Immature natural killer cell (primary cell): ENCODE results near the gene CDKN1C. TPM values are rescaled to one million over a fixed set of nuclear protein-coding genes. Genes with fewer than 3 reads are reported as not detected.
A peak's percentile ranks its signal among the peaks of the same experiment; 100 is the strongest.

Source experiments
- DNase-seq, 3 donors: peaks; one replicate each; pipeline ENCODE4 v3.0.0; 2022; ENCODE audit warnings: mixed read lengths in 1 of 3
- H3K27ac Mint-ChIP-seq, 6 donors: one replicate each; pipeline ENCODE4 v1.8.0; 2020; ENCODE audit warnings: mixed read lengths in 6 of 6, mild to moderate bottlenecking in 5 of 6, inconsistent platforms in 4 of 6, moderate library complexity in 3 of 6
- H3K27me3 Mint-ChIP-seq, 3 donors: one replicate each; pipeline ENCODE4 v1.8.0; 2020 to 2021; ENCODE audit warnings: low read depth in 3 of 3, mild to moderate bottlenecking in 3 of 3, mixed read lengths in 3 of 3, moderate library complexity in 3 of 3, inconsistent platforms in 1 of 3
- H3K36me3 Mint-ChIP-seq, 3 donors: one replicate each; pipeline ENCODE4 v1.8.0; 2020; ENCODE audit warnings: mixed read lengths in 3 of 3, inconsistent platforms in 2 of 3, mild to moderate bottlenecking in 2 of 3
- H3K4me1 Mint-ChIP-seq, 2 donors: one replicate each; pipeline ENCODE4 v1.8.0; 2020; ENCODE audit warnings: inconsistent platforms in 2 of 2, mild to moderate bottlenecking in 2 of 2, mixed read lengths in 2 of 2, moderate library complexity in 1 of 2
- H3K4me3 Mint-ChIP-seq, 5 donors: one replicate each; pipeline ENCODE4 v1.8.0; 2020; ENCODE audit warnings: mild to moderate bottlenecking in 5 of 5, mixed read lengths in 5 of 5, inconsistent platforms in 3 of 5, moderate library complexity in 3 of 5
- H3K9me3 Mint-ChIP-seq, 6 donors: one replicate each; pipeline ENCODE4 v1.8.0; 2020; ENCODE audit warnings: mild to moderate bottlenecking in 6 of 6, mixed read lengths in 6 of 6, inconsistent platforms in 4 of 6, moderate library complexity in 3 of 6
- polyA plus RNA-seq, 3 donors: library from polyadenylated mRNA; unstranded; fragments of 300-500 nt; fragmentation: Illumina TruSeq; gene quantifications; one replicate each; pipeline ENCODE4 v1.2.3, GENCODE V29; 2021

Gene CDKN1C
- polyA plus RNA-seq, 3 donors from 2014 or later: 0.24 TPM; not detected in 2

DNA sequence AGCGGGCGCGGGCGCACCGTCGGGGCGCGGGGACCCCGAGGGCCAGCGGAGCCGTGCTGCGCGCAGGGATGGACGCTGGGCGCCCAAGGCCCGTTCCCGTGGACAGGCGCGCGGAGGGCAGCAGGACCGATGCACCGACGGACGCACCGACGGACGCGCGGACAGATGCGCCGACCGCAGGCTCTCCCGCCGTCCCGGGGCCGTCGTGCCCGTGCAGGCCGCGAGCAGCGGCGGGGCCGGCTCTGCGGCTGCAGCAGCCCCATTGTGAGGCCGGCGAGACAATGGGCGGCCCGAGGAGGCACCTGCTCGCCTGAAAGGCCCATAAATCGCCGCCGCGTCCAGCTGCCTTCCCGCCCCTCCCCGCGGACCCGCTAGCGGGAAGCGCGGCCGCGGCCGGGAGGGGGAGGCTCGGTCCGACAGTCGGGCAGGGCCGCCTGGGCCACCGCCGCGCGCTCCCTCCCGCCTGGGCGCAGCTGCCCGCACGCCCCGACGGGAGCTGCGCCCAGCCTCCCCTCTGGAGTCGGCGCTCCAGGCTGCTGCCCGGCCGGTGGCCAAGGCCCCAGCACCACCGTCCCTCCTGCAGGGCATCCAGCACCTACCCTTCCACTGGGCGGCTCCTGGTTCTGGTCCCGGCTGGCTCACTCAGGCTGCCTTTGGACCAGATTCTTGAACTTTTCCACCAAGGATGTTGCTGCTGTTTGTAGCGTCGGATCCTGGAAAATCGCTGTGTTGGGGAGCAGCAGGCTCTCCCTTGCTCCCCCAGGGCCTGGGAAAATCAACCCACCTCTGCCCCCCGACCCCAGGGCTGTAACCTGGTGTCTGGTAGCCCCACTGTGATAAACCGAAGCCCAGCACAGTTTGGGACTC is 15.8 kb downstream of the CDKN1C start:
- H3K4me1 Mint-ChIP-seq: peaks cover 17 to 39% of the 10 kb centered on the region in 2 donors
- H3K9me3 Mint-ChIP-seq: peaks cover 0 to 2% (median 0%) of the 10 kb centered on the region in 6 donors
- DNase-seq: no peak
- H3K4me3 Mint-ChIP-seq: no peak overlapping the region
- peaks cover 11 to 15% (median 14%) of the 10 kb centered on the region in 3 donors for H3K27me3 Mint-ChIP-seq
- peaks cover 0 to 3% (median 0%) of the 10 kb centered on the region in 3 donors for H3K36me3 Mint-ChIP-seq
- no peak overlapping the region for H3K27ac Mint-ChIP-seq

GRCh38 chr11:2869134-2869526 is 16.4 kb downstream of the CDKN1C start:
- DNase-seq: no peak
- Mint-ChIP-seq H3K4me1 (peaks cover 17 to 39% of the 10 kb centered on the region in 2 donors), H3K9me3 (peaks cover 0 to 2% (median 0%) of the 10 kb centered on the region in 6 donors), H3K27me3 (peaks cover 11 to 15% (median 14%) of the 10 kb centered on the region in 3 donors), H3K36me3 (peaks cover 0 to 3% (median 0%) of the 10 kb centered on the region in 3 donors), H3K27ac (no peak overlapping the region), H3K4me3 (peak overlapping the region in 4 of 5 donors; percentile 30 to 65 (median 32))

DNA sequence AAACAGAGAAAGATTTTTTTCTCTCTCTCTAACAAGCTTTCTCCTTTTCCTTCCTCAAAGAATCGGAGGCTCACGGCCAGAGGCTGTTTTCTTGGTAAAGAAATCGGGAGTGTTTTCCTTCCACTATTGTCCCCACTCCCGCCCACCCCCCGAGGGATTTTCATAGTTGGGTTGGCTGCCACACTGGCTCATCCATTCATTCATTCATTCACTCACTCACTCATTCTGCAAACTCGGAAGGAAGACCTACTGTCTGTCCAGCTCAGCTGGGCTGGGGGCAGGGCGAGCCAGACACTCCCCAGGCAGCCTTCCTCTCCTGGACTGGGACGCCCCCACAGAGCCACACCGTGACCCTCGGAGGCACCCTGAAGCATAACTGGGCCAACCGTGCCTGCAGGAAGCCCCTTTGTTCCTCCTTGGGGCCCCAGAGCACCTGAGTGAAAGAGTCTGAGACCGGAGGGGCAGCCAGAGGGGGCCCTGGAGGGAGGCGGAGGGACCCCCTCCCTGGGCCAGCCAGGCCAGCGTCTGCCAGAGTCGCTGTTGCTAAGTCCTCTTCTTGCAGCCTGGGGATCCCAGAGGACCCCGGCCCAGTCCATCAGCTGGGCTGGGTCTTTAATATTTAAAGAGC is 17.0 kb downstream of the CDKN1C start:
- Mint-ChIP-seq H3K4me1 (peaks cover 17 to 39% of the 10 kb centered on the region in 2 donors), H3K27ac (no peak overlapping the region)

DNA sequence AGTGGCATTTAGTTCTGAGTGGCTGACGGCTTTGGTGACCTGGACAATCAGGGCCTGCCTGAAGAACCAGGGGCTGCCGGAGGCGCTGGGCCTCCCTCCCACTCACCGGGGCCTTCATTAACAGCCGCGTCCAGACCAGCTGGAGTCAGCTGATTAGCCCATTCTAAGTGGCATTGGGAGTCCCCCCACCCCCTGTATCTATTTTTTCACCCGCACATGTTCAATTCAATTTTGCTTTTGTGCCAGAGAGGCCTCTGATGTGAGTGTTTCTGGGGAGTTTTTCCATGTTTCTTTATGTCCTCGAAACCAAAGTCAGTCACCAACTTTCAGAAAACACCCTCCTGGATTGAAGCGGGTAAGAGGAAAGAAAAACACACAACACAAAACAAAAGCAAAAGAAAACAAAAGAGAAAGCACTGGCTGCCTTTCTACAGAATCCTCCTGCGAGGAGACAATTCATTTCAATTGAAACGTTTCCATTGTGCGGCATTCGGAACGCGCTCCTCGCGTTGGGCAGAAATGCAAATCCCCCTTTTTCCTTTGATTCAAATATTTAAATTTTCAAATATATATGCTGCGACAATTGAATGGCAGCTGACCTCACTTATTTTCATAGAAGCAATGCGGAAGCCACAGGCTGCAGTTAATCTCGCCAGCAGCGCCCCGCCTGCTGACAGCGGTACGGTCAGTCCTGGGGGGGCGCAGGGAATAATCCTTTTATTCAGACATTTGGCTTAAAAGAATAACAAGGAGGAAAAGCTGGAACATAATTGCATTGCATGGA is 17.7 kb downstream of the CDKN1C start:
- DNase-seq: no peak
- H3K36me3 Mint-ChIP-seq: peaks cover 0 to 3% (median 0%) of the 10 kb centered on the region in 3 donors
- peaks cover 17 to 39% of the 10 kb centered on the region in 2 donors for H3K4me1 Mint-ChIP-seq
- H3K27ac Mint-ChIP-seq: peak overlapping the region in 1 of 6 donors; percentile 48
- H3K4me3 Mint-ChIP-seq: peak overlapping the region; percentile 72 to 82 (median 79)
- H3K27me3 Mint-ChIP-seq: peaks cover 11 to 17% (median 14%) of the 10 kb centered on the region in 3 donors
- peaks cover 0 to 2% (median 0%) of the 10 kb centered on the region in 6 donors for H3K9me3 Mint-ChIP-seq

More for the DNA sequence above, 17.0 kb downstream of the CDKN1C start:
- no peak for DNase-seq
- Mint-ChIP-seq H3K36me3 (peaks cover 0 to 3% (median 0%) of the 10 kb centered on the region in 3 donors), H3K9me3 (peaks cover 0 to 2% (median 0%) of the 10 kb centered on the region in 6 donors), H3K4me3 (peak overlapping the region; percentile 77 to 82 (median 79)), H3K27me3 (peaks cover 11 to 14% (median 12%) of the 10 kb centered on the region in 3 donors)

DNA sequence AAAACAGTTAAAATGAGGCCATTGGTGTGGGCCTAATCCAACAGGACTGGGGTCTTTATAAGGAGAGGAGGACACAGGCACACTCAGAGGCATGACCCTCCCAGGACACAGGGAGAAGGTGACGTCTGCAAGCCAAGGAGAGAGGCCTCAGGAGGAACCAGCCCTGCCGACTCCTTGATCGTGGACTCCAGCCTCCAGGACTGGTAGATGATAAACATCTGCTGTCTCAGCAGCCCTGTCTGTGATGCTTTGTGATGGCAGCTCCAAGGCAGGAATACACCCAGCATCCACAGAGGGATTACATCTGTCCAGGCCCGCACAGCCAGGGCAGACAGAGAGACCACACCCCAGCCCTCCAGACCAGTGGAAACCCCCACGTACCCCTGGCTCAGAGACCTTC is 18.4 kb downstream of the CDKN1C start:
- Mint-ChIP-seq H3K4me3 (peak overlapping the region in 3 of 5 donors; percentile 42 to 81 (median 67)), H3K9me3 (peaks cover 0 to 2% (median 0%) of the 10 kb centered on the region in 6 donors), H3K4me1 (peaks cover 17 to 39% of the 10 kb centered on the region in 2 donors), H3K27me3 (peaks cover 11 to 17% (median 14%) of the 10 kb centered on the region in 3 donors), H3K36me3 (peaks cover 0 to 3% (median 0%) of the 10 kb centered on the region in 3 donors), H3K27ac (no peak overlapping the region)
- no peak for DNase-seq

- Mint-ChIP-seq H3K36me3 (peaks cover 0 to 3% (median 0%) of the 10 kb centered on the region in 3 donors), H3K27ac (no peak overlapping the region), H3K9me3 (peaks cover 0 to 2% (median 0%) of the 10 kb centered on the region in 6 donors), H3K27me3 (peaks cover 6 to 21% (median 10%) of the 10 kb centered on the region in 3 donors), H3K4me3 (no peak overlapping the region), H3K4me1 (peaks cover 13 to 31% of the 10 kb centered on the region in 2 donors)
- no peak for DNase-seq
Observed at GRCh38 chr11:2865922-2866577, 19.5 kb downstream of the CDKN1C start.

DNA sequence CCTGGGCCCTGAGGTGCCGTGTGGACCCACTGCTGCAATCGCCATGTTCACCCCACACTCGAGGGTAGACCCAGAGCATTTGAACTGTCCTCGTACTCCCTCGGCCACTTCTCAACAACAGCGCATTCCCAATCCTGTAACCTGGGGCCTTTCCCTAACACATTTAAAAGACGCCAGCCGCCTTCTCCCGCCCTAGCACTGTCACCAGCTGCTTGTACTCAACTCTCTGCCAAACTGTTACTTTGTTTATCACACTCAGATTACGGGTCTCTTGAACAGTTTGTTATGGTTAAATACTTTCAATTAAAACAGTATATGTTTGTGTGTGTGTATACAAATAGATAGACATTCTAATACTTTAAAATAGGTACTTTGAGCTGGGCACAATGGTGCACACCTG is 20.7 kb downstream of the CDKN1C start:
- Mint-ChIP-seq H3K4me1 (peaks cover 7 to 24% of the 10 kb centered on the region in 2 donors), H3K4me3 (no peak overlapping the region), H3K36me3 (peaks cover 0 to 3% (median 0%) of the 10 kb centered on the region in 3 donors), H3K27ac (no peak overlapping the region), H3K27me3 (peaks cover 8 to 14% (median 10%) of the 10 kb centered on the region in 3 donors), H3K9me3 (peaks cover 0 to 2% (median 0%) of the 10 kb centered on the region in 6 donors)
- no peak for DNase-seq

DNA sequence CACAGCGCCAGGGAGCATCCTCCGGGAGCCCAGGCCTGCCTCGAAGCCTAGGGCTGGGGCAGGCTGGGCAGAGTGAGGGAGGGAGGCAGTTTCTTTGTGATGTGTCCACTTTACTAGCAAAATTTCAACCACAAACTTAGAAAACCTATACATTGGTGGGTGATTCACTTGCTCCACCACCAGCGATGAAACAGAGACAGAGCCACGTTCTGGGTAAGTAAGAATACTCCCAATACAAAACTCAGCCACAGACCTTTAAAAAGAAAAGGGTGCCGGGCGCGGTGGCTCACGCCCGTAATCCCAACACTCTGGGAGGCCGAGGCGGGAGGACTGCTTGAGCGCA is 22.3 kb downstream of the CDKN1C start:
- DNase-seq: no peak
- H3K9me3 Mint-ChIP-seq: peaks cover 0 to 2% (median 0%) of the 10 kb centered on the region in 6 donors
- H3K27ac Mint-ChIP-seq: no peak overlapping the region
- peaks cover 0 to 3% (median 0%) of the 10 kb centered on the region in 3 donors for H3K36me3 Mint-ChIP-seq
- peaks cover 3 to 13% of the 10 kb centered on the region in 2 donors for H3K4me1 Mint-ChIP-seq
- H3K27me3 Mint-ChIP-seq: peaks cover 4 to 16% (median 12%) of the 10 kb centered on the region in 3 donors
- H3K4me3 Mint-ChIP-seq: no peak overlapping the region

DNA sequence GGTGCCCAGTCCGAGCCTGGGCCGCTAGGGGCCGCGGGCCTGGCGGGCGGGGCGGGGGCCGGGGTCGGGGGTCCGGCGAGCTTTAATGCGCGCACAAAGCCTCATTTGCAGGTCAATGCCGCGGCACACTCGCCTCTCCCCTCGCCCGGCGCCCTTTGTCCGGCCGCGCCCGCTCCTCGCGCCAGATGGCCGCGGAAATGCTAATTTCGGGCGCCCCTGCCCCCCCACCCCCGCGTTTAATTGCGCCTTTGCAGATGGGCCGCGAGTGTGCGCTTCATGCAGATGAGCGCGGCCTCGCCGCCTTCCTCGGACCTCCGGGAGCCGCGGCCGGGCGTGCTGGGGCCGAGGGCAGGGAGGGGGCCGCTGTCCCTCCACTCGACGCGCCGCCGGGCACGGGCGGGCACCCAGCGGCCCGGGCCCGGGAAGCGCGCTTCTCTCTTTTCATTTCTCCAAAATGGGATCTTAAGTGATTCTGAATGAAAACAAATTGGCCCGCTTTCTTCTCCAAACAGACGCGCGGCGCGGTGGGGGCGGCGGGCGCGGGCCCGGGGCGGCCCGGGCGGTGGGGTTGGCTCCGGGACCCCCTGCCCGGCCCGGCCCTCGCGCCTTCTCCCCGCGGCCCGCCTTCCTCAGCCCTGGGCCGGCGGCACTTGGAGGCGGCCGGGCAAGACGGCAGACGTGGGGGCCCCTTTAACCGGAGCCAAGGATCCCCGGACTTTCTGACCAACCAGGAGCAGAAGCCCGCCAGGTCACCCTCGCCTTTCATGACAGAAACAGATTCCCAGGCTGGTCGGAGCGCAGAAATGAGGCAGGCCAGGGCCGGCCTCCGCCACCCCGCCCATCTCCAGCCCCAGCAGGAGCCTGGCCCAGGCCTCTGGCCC is 22.9 kb downstream of the CDKN1C start:
- no peak for DNase-seq
- H3K4me3 Mint-ChIP-seq: no peak overlapping the region
- peaks cover 0 to 3% (median 0%) of the 10 kb centered on the region in 3 donors for H3K36me3 Mint-ChIP-seq
- H3K9me3 Mint-ChIP-seq: peaks cover 0 to 2% (median 0%) of the 10 kb centered on the region in 6 donors
- H3K27me3 Mint-ChIP-seq: peaks cover 4 to 13% (median 12%) of the 10 kb centered on the region in 3 donors
- H3K4me1 Mint-ChIP-seq: peaks cover 1 to 7% of the 10 kb centered on the region in 2 donors
- H3K27ac Mint-ChIP-seq: no peak overlapping the region

GRCh38 chr11:2860636-2861035 is 24.9 kb downstream of the CDKN1C start:
- Mint-ChIP-seq H3K4me3 (no peak overlapping the region), H3K27me3 (peaks cover 2 to 16% (median 7%) of the 10 kb centered on the region in 3 donors), H3K9me3 (peaks cover 0 to 2% (median 0%) of the 10 kb centered on the region in 6 donors), H3K4me1 (no peaks in the 10 kb centered on the region), H3K27ac (no peak overlapping the region), H3K36me3 (no peaks in the 10 kb centered on the region)
- DNase-seq: no peak

DNA sequence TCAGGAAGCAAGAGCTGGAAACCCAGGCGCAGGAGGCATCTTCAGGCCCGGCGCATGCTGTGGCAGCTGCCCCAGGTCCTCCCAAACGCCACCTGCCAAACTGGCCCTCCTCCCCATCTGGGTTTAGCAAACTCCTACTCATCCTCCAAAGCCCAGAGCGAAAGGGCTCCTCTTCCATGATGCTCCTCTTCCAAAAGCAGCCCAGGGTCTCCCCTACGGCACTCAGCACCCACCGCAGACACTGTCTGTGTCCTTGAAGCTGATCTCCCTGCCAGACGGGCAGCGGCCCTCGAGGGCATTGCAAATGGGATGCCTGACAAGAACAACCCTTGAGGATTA is 25.9 kb downstream of the CDKN1C start:
- Mint-ChIP-seq H3K4me3 (no peak overlapping the region), H3K9me3 (peaks cover 0 to 2% (median 0%) of the 10 kb centered on the region in 6 donors), H3K27ac (no peak overlapping the region), H3K27me3 (peaks cover 2 to 16% (median 4%) of the 10 kb centered on the region in 3 donors), H3K36me3 (no peaks in the 10 kb centered on the region), H3K4me1 (no peaks in the 10 kb centered on the region)
- no peak for DNase-seq

DNA sequence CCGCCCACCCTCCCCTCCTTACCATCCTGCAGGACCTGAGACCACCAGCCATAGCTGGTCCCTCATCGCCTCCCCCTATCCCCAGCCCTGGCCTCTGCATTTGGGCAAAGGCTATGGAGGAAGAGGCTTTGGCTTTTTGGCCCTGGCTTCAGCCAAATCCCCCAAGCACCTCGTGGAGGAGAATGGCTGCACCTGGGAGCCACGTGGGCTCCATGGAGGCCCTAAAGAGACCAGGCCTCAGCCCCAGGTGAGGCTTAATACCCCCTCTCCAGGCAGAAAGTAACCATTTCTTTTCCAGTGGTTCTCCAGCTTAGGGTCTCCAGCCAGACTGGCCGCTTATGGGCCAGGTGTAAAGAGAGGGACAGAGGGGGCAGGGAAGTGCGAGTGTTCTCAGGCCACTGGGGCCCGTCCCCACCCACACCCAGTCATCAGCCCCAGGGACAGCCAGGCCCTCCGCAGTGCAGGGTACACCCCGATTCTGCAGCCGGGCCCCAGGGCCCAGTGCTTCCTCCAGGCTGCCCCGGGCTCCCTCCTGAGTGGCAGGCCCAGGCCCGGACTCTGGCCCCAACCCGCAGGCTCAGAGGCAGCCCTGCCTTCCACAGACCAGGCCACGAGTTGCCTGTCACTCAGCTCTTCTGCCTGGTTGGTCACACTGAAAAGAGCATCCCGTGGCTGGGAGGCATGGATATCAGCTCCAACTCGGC is 26.4 kb downstream of the CDKN1C start:
- Mint-ChIP-seq H3K4me1 (no peaks in the 10 kb centered on the region), H3K9me3 (no peaks in the 10 kb centered on the region), H3K36me3 (no peaks in the 10 kb centered on the region), H3K27ac (no peak overlapping the region), H3K4me3 (no peak overlapping the region), H3K27me3 (peaks cover 2 to 16% (median 4%) of the 10 kb centered on the region in 3 donors)
- DNase-seq: no peak
